Activated CD4-positive, alpha-beta T cell treated with anti-CD3 and anti-CD28 coated beads, Interleukin-2, amount 50 U/mL, for 48 hours (primary cell): Measurements from ENCODE around the gene SERPINE2.
A peak's percentile ranks its signal among the peaks of the same experiment; 100 is the strongest.

Experiments used
- DNase-seq, 2 experiments: peaks; one replicate each; pipeline ENCODE4 v3.0.0-alpha.2; 2020

SERPINE2 gene

DNA sequence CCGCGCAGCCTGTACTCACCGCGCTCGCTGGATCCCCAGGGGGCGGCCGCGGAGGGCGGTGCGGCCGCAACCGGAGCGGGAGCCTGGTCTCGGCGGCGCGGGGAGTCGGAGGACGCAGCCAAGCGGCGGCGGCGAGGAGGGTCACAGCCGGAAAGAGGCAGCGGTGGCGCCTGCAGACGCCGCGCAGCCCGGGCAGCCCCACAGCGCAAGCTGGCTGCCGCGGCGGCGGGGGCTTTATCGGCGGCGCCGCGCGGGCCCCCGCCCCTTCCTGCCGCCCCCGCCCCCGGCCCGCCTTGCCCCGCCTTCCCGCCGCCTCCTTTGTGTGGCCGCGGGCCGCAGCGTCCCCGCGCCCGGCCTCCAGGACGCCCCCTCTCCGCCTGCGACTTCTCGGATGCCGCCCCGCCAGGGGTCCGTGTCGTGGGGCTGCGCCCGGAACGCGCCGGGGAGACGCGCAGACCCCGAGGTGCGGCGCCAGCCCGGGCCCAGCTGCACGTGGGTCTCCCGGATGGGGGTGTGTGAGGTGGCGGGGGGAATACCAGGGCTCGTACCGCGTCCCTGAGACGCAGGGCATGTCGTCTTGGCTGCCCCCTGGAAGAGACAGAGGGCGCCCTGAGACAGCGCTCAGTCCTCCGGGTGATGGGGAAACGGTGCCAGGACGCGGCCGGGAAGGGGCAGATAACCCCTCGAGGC is at the start of gene SERPINE2:
TSS of gene SERPINE2 (minus strand) at position 207 of the 690 bp plus-strand sequence. CDS start 37,386 bp downstream, outside the sequence.
- DNase-seq: peak; percentile 45 to 62

GRCh38 chr2:224086226-224086914 is 47.3 kb upstream of the SERPINE2 start:
- DNase-seq: no peak

- no peak for DNase-seq
Observed at GRCh38 chr2:224085811-224086210, 46.7 kb upstream of the SERPINE2 start.

DNA sequence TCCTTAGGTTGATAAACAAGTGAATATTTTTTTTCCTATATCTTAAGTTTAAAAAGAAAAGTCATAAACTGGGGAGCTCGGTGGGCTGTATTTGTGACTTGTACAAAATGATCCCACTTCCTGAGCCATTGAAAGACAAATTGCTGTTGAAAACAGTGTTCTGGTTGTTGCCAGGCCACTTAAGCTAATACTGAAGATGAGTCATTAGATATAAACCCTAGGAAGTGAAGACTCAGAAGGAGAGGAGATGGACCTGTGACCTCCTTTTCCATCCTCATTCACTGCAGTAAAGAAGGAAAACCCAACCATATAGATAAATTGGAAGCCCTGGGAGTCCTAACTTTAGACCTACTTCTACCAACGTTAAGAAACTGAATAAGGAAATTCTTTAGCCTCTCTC is 46.2 kb upstream of the SERPINE2 start:
- DNase-seq: no peak

DNA sequence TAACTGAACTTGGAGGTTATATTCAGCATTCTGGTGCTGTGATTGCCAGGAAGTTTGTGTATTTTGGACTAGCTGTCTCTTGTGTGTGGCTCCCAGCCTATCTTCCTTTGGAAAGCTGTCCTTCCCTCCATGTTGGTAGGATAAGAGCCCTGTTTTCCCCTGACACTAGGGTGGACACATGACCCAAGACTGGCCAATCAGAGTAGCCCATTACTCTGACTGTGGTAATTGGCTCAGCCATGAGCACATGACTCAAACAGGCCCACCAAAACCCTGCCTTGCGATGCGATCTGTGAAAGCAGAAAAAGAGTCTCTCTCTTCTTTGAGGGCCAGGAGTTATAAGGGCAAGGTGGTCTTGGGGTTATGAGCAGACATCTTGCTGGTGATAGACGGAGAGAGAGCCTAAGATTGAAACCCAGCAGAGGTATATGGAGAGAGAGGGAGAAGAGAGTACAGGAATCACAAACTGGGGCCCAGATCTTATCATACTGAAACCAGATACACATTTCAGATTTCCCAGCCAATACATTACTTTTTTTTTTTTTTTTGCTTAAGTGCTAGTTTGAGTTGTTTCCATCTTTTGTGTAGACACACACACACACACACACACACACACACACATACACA is 45.3 kb upstream of the SERPINE2 start:
- DNase-seq: no peak

DNA sequence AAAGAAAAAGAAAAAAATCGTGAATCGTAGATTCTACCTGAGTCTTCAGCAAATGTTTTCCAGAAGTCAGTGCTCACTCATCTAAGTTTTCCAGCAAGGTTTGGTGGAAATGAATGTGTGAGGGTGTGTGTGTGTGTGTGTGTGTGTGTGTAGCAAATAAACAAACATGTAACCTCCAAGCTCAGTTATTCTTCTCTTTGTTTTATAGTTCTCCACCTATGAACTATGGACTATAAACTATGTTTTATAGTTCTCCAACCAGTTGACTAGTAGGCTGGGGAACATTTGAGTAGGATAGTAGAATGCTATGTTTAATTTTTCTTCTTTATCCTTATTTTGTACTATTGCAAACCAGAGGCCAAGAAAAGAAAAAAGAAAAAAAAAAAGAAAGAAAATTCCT is 44.6 kb upstream of the SERPINE2 start:
- DNase-seq: no peak

DNA sequence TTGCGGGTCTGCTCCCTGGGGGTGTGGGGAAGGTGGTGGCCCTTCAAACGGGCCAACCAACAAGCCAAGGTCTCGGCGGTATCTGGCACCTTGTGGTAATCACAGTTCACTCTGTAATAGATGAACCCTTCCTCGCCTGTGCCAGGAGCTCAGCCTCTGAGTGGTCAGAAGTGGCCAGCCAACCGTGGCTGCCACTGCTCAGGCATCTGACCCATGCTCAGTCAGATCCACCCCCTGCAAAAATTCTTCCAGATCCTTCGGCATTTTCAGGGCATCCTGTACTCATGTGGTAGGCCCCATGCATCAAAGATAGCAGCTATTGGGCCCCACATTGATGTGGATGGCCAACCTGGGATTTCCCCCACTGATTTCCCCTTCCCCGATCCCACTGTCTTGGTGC is 39.6 kb upstream of the SERPINE2 start:
- no peak for DNase-seq

- DNase-seq: no peak
Observed at GRCh38 chr2:224077773-224078507, 38.9 kb upstream of the SERPINE2 start.

DNA sequence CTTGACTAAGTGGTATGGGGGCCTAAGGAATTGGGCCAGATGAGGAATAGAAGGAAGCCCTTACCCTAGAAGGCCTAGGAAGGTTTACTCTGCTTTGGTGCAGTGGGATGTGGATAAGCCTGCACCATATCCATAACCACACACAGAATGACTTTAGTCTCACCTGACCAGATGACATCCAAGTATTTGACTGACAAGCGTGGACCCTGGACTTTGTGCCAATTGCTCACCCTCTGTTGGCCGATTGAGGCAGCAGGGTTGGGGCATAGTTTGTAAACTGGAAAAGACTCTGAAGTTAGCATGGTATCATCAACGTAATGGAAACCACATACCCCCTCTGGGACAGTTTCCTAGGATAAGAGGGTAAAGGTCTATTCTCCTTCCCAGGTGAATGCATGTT is 36.5 kb upstream of the SERPINE2 start:
- no peak for DNase-seq

DNA sequence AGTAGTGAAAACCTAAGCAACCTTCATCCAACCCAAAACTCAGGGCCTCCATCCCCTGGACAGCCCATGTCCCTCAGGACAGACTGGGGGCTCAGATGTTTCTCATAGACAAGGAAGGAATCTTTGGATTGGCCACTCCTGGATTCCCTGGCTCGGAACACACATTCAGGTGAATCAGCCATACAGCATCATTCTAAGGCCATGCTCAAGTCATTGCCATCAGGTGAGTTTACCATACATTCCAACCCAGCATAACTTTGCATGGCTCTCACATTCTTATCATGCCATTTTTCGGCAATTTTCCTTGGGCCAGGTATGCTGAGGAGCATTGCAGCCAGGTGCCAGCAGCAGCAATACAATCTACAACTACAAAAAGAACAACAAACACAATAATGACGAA is 34.6 kb upstream of the SERPINE2 start:
- DNase-seq: no peak

GRCh38 chr2:224072541-224073188 is 33.6 kb upstream of the SERPINE2 start:
- DNase-seq: no peak

GRCh38 chr2:224069172-224069571 is 30.1 kb upstream of the SERPINE2 start:
- no peak for DNase-seq

DNA sequence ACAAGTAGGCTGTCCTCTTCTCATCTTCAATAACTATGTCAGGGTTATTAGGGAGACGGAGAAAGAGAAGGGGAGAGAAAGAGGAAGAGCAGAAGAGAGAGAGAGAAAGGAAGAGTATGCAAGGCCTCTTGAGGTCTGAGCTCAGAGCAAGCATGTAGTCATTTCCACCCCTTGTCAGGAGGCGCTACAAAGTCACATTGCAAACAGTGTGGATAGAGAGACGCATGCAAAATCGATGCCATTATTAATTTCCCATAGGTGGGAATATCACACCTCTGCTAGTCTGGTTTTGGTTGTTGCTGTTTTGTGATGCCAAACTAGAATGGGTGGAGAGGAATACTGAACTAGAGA is 24.2 kb upstream of the SERPINE2 start:
- no peak for DNase-seq

DNA sequence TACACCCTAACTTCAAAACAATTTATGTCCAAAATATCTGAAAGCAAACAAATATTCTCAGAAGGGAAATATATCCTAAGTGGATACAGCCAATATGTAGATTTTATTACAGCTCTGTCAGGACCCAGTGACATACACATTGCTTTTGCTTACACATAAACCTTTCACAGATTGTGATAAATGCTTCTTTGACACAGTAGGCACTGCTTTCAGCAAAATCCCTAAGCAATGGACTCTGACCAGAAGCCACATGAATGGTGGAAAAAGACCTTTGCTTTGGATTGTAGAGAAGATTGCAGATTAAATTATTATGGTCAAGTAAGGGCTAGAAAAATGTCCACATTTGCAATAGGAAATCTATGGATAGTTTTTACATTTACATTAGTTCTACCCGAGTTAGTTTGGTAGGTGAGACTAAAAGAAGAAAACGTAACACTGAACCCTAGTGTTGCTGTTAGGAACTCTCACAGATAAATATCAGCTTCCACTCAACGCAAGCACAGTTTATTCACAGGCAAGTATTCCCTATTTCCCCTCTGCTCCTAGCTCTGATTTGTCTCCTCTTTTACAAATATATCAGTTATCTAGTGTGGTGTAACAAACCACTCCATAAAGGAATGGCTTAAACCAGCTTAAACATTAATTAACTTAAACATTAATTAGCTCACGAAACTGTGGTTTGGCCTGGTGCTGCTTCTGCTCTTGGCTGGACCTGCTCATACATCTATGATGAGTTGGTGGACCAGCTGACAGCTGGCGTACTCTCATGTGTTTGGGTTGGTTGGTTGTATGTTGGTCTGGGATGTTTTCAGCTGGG is 23.6 kb upstream of the SERPINE2 start:
- no peak for DNase-seq

DNA sequence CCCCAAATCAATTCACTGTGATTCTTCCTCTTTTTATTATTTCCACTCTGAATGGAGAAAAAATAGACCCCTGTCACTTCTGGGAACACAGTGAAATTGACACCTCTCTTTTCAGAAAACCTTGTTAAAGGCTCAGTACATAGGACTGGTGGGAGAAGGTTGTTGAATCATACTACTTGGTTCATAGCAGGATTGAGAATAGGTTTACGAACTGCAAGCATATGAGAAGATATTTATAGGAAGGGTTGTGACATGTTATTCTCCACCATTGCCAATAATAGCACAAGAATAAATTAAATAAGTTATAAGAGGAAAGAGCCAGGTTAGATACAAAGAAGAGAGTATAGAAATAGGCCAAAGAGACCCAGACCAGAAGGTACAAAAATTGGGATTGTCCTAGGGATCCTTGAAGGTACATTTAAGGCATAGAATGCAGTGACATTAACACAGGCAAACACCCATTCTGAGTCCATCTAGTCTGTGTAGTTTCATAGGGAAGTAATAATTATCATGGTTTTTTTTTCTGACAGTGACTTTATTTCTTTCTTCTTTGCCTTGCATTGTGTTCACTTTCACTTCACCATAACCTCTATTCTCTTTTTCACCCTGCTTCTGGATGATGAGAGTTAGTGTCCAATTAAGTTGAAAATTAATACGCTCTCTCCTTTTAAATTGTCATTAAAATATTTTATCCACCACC is 21.8 kb upstream of the SERPINE2 start:
- no peak for DNase-seq

DNA sequence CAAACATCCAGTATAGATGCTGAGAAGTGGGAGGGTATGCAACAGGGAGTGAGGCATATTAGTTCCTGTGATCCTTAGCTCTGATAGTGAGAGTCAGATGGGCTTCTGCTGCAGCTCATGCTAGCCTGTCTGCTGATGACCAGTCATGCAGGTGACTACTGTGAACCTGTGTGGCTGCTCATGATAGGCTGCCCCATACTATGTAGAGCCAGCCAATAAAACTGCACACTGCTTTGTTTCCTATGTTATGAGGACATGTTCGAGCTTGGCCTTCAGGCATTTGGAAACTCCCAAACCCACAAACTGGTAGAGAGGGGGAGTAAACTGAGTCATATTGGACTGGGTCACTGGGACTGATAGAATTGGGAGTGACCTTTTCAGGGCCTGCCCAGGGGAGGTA is 20.1 kb upstream of the SERPINE2 start:
- DNase-seq: no peak

DNA sequence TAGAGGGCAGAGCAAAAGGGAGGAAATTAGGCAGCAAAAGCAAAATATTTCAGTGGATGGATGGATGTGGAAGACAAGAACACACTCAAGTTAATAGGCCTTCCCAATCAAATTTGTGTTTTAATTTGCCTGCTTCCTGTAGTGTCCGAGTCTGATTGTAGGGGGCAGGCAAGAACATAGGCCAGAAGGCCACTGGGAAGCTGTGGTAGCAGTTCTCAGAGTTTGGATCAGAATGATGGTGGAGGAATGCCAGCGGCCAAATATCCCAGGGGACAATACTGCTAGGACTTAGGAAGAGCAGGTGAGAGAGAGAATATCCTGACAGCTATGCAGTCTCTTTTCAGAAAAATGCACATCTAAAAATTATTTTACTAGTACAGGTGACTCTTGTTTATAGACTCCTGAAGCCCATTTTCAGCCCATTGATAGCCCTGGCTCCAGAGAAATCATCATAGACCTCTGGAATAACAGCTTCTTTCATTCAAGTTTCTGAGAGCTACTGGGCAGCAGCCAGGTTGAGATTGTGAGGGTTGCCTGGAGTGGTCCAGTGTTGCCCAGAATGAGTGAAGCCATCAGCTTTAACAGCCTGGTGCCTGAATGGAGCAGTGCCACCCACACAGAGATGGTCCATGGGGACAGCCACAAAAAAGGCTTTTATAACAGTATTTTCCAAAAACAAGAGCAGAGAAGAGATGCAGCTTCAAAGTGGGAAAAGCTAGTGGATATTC is 19.1 kb upstream of the SERPINE2 start:
- no peak for DNase-seq

DNA sequence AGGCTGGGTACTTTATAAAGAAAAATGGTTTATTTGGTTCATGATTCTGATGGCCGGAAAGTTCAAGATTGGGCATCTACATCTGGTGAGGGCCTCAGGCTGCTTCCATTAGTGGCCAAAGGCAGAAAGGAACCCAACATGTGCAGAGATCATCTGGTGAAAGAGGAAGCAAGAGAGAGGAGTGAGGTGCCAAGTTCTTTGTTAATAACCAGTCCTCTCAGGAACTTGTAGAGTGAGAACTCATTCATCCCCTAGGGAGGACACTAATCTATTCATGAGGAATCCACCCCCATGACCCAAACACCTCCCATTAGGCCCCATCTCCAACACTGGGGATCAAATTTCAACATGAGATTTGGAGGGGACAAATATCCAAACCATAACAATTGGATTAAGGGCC is 17.8 kb upstream of the SERPINE2 start:
- no peak for DNase-seq

GRCh38 chr2:224055101-224055500 is 16.0 kb upstream of the SERPINE2 start:
- DNase-seq: no peak

GRCh38 chr2:224046752-224047151 is 7.7 kb upstream of the SERPINE2 start:
- DNase-seq: no peak

DNA sequence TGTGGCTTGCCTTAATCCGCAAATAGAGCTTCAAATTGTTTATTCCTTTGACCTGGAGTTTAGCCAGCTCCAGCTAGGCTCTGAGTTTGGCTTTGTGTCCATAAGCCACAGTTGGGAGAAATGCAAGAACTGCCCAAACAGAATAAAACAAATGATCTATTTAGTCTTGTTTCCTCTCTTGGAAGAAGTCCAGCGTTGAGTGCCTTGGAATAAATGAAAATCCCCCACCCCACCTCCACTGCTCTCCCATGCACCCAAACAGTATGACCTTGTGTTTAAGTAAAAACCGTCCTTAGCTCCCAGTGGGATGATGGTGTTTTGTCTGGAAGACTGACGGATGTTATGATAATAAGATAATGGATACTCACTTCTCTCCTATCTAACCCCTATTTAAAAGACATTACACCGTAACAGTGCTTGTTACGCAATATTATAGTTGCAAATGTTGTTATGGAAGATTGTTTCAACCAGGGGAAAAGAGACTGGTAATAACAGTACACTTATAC is 3.2 kb upstream of the SERPINE2 start:
- DNase-seq: no peak
